Effector CD4-positive, alpha-beta T cell (primary cell): Measurements from ENCODE around the gene MCRS1.

Source experiments
- DNase-seq: peaks from one replicate; pipeline ENCODE4 v3.0.0-alpha.2; 2020

Gene MCRS1

DNA sequence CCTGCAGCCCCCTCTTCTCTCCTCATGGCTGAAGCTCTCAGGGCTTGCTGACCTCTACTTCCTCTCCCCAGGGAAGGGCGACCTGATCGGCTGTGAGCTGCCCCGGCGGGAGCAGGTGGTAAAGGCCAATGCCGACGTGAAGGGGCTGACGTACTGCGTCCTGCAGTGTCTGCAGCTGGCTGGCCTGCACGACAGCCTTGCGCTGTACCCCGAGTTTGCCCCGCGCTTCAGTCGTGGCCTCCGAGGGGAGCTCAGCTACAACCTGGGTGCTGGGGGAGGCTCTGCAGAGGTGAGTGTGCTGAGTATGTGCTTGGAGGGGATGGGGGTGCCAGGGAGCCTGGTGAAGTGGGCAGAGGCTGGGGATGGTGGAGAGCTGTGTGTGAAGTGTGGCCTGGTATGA is 13.7 kb downstream of the MCRS1 start:
- no peak for DNase-seq

DNA sequence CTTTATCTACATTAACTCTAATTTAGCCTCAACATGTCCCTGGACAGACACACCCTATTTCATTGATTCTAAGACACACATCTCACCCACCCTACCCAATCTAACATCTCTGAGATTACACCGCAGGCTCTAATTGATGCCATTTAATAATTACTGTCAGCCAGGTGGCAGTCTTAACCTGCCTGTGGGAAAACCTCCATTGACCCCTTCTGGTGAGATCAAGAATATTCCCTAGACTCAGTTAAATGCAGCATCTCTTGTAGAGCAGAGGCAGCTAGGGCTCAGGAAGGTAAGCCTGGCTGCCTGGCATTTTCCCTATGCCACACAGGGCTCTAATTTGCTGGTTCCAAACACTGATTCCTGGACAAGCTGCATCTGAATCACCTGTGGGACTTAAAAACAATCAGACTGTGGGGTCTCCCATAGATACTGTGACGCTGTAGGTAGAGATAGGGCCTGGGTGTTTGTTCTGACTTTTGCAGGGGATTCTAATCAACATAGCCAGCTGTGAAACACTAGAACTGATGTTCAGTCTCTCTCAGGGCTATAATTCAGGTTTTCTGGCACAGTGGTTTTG is 14.3 kb downstream of the MCRS1 start:
- DNase-seq, result no peak

DNA sequence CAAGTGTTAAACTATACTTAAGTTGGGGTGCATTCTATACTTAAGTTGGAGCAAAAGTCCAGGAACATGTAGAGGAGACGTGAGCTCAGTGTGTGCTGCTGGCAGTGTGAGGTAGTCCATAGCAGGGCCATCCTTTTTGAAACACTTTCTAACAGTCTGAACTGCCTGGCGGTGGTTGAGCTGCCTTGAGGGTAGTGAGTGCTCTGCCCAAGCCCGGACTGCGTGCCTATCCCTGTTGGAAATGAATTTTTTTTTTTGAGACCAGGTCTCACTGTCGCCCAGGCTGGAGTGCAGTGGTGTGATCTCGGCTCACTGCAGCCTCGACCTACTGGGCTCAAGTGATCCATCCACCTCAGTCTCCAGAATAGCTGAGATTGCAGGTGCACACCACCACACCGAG is 15.0 kb downstream of the MCRS1 start:
- DNase-seq, result no peak

DNA sequence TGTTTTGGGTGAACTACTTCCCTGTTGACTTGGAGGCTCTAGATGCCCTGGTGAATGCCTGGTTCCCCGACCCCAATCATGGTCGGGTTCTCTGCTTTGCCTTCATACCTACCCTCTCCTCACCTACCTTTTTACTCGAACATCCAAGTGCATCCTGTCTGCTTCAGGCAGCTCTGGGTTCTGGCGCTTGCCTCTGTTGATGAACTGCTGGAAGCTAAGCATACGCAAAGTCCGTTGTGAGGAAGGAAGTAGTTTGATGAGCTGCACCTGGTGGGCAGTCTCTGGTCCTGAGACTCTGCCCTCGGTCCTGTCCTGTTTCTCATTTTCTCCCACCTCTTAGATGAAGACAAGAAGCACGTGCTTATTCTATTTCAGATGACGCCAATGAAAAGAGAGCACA is 15.5 kb downstream of the MCRS1 start:
- no peak for DNase-seq

DNA sequence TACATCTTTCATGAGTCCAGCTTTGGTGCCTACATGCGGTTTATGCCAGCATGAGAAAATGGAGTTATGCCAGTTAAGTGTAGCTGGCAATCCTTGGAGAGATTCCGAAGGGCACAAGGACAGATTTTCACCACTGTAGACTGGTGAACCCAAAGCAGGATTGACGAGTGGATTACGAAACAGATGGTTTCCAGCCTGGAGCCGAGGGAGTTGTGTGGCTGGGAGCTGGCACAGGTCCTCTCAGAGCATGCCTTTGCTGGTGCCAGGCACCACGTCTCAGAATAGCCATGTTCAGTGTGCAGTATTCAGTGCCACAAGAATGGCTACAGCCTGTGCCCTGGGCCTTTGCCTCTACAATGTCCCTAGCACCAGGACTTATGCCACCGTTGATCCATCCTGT is 15.9 kb downstream of the MCRS1 start:
- no peak for DNase-seq

DNA sequence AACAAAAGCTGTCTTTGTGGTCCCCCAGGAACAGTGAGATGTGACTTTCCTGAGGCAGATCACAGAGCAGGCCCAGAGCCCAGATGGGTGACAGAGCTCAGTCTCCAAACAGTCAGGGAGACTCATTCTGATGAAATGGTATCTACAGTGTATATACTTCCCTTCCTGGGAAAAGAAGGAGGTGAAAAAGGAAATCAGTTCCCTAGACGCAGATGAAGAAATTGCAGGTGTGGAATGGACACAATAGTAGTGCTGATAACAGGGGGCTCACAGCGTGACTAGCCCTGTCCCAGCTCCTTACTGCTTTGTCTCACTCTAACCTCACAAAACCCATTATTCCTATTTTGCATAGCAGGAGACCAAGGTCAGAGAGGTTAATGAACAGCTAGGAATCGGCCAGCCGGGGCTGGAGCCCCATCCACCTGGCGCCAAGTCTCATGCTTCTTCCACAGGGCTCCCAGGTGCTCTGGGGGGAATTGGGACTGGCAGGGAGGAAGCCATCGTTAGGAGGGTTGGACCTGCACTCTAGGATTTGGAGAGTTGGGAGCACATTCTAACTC is 17.2 kb downstream of the MCRS1 start:
- no peak for DNase-seq

DNA sequence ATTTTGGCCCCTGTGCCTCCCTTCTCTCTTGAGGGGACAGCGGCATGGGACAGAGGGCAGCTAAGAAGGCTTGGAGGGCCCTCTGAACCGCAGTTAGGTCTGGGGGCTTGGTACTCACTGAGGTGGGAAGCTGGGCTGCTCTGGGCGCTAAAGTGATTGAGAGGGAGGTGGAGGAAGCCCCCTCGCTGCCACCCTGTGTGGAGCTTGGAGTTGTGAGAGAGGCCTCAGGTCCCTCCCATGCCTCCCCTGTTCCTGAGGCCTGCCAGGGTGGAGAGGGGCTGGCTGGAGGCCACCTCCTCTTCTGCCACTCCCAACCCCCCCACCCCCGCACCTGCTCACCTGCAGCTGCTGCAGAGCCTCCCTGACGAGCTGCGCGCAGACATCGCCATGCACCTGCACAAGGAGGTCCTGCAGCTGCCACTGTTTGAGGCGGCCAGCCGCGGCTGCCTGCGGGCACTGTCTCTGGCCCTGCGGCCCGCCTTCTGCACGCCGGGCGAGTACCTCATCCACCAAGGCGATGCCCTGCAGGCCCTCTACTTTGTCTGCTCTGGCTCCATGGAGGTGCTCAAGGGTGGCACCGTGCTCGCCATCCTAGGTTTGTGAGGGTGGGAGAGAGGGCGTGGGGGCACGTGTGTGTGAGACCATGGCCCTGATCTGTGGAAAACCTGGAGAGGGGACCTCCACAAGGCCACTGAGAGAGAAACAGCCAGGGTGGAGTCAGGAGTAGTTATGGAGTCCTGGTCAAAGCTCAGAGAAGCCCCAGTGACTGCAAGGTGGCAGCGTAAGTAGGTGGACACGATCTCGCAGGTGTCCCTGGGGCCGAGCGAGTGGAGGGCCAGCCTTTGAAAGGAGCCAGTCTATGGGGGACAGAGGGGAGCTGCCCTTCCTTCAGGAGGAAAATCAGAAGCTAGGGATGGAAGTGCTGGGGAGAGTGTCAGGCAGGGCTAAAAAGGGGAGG is 17.9 kb downstream of the MCRS1 start:
- no peak for DNase-seq

DNA sequence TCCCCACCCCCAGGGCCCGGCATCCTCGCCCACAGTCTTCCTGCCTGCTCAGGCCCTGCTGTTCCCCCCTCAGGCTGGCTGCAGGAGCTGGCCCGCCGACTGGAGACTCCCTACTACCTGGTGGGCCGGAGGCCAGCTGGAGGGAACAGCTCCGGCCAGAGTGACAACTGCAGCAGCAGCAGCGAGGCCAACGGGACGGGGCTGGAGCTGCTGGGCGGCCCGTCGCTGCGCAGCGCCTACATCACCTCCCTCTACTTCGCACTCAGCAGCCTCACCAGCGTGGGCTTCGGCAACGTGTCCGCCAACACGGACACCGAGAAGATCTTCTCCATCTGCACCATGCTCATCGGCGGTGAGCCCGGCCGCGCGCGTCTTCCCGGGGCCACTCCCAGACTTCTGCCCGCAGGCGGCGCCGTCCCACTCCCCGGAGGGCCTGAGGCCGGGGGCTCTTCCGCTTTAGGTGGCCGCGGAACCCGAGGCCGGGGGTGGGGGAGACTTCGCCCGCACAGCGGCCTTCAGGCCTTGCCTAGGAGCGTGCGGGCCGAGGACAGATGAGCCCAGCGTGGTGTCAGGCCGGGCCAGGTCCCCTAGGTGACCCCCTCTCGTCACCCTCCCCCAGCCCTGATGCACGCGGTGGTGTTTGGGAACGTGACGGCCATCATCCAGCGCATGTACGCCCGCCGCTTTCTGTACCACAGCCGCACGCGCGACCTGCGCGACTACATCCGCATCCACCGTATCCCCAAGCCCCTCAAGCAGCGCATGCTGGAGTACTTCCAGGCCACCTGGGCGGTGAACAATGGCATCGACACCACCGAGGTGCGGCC is 18.9 kb downstream of the MCRS1 start:
- DNase-seq, result no peak

DNA sequence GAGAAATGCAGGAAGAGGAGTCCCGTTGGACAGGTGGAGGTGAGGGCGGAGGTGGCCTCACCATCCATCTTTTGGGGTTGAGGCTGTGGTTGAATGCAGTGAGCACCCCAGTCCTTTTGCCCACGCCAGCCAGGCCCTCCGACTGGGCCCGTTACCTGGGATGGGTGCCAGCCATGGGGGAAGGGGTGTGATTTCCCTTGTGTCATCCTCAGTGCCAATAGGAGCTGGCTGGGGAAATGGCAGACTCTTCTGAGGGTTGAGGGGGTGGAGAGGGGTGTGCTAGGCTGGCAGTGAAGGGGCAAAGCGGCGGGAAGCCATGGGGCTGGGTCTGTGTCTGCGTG is 19.5 kb downstream of the MCRS1 start:
- no peak for DNase-seq

DNA sequence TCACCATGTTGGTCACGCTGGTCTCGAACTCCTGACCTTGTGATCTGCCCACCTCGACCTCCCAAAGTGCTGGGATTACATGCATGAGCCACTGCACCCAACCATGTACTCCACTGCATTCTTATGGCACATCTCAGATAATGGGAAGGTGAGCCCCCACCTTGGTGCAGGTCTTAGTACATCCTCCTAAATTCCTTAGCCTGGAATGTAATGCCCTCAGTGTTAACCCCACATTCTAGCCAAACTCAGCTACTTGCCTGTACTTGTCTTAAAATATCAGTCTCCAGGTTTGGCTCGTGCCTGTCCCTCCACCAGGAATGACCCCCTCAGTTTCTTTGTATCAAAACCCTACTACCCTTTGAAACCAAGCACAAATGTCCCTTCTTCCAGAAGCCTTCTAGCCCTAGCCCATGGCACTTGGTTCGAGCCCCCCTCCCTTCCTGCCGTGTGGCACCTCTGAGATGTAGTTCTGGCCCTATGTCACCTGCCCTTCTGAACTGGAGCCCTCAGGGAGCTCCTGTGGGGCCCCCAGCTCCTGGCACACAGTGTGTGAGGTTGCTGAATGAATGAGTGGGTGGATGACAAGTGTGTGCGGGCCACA is 20.8 kb downstream of the MCRS1 start:
- DNase-seq, result no peak

DNA sequence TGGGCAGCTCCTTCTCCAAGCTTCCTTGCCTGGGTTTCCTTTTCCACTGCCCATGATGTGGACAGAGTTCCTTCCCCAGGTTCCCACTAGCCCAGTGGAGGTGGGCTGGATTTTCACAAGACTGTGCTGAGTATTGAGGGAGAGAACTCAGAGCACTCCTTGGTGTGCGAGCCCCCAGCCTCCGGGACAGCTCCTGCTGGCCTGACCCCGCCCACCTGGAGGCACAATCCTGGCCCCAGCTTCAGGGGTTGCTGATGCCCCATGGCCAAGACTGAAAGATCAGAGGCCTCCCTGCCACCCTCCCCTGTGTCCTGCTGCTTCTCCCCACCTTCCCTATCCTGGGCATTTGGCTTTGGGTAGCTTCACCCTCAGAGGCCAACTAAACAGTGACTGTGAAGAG is 21.5 kb downstream of the MCRS1 start:
- DNase-seq, result no peak

DNA sequence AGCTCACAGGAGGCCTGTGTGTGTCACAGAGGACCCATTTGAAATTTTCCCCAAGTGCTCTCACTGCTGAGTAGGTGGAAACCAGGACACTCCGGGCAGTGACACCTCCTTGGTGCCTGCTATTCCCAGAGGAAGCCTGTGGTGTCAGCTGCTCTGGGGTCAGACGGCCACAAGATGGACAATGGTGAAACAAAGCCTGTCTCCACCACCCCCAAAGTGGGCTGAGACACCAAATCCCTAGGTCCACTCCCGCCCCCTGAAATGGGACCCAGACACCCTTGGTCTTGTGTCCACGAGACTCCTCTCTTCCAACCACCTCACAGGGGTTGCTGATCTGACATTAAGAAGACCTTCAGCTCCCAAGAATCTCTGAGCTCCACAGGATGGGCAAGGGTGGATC is 22.1 kb downstream of the MCRS1 start:
- no peak for DNase-seq

DNA sequence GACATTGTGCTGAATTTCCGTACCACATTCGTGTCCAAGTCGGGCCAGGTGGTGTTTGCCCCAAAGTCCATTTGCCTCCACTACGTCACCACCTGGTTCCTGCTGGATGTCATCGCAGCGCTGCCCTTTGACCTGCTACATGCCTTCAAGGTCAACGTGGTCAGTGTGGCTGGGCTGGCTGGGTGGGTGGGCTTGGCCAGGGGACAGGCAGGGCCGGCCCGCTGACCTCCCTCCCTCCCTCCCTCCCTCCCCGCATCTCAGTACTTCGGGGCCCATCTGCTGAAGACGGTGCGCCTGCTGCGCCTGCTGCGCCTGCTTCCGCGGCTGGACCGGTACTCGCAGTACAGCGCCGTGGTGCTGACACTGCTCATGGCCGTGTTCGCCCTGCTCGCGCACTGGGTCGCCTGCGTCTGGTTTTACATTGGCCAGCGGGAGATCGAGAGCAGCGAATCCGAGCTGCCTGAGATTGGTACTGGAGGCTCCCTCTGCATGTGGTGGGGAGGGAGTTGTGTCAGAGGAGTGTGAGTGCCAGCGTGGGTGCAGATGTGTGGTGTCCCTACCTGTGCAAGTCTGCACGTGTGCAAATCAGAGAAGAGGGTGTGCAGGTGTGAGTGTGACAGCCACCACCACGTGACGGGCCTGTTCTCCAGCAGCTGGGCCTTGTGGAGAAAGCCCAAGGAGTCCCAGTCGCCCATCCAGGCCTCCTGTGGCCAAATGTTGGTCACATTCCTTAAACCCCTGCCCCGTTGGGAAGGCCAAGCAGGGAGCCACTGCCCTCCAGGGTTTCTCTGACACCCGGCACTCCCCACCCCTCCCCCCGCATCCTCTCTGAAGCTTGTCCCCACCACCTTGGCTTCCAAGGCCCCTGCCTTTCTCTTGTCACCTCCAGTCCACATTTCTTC is 23.8 kb downstream of the MCRS1 start:
- DNase-seq, result no peak

DNA sequence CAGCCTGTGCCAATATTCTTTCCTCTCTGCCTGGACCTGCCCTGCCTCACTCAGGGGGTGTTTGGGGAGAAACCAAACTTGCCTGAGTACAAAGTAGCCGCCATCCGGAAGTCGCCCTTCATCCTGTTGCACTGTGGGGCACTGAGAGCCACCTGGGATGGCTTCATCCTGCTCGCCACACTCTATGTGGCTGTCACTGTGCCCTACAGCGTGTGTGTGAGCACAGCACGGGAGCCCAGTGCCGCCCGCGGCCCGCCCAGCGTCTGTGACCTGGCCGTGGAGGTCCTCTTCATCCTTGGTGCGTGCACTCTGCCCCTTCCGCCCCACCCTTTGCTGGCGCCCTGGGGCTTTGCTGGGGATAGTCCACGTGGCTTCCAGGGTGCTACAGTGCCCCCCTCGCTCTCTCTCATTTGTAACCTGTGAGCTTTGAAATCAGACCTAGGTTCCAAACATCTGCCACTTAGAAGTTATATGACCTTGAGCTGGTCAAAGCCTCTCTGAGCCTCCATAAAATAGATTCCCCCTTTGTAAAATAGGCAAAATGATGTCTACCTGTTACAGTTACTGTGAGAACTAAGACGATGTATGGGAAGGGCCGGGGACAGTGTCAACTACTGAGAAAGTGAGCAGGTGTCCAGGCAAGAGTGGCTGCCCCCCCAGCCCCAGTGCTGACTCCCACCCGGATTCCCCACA is 24.6 kb downstream of the MCRS1 start:
- no peak for DNase-seq

DNA sequence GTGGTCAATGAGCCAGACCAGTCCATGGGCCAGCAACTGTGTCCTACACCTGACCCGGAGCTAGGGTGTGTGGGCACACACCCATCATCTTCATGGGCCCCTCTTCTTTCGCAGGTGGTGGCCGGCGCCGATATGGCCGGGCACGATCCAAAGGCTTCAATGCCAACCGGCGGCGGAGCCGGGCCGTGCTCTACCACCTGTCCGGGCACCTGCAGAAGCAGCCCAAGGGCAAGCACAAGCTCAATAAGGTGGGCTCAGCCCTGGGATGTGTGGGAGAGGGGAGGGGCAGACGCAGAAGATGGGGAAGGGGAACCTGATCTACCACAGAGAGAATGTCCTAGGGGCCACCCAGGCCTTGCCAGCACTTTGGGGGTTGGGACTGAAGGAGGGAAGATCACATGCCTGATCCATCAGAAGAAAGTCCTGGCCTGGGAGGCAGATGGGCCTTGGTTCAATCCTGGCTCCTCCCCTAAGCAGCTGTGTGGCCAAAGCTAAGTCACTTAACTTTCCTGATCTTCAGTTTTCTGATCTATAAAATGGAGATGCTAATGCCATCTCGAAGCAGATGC is 25.3 kb downstream of the MCRS1 start:
- DNase-seq, result no peak

DNA sequence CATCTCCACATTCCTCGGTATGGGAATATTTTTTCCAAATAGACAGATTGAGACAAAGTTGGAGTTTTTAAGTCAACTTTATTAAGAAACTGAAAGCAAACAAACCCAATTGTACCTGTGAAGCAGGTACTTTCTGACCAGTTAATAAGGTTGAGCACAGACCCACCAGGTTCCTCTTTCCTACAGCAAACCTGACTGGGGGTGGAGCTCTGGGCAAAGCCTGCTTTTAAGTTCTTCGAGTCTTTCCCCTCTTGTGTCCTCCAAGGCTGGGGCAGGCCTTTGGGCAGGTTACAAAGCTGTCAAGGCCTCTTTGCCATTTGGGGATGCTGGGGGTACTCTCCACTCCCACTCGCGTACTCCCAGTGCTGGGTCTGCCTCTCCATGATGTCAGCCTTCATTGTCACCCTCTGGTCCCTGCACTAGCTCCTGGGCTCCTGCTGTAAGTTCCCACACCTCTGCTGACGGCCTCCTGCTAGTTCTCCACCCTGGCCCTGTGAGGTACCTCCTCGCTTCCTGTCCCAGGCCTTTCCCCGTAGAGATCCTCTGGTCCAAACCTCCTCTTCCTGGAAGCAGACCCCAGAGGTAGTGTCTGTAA is 25.9 kb downstream of the MCRS1 start:
- no peak for DNase-seq

DNA sequence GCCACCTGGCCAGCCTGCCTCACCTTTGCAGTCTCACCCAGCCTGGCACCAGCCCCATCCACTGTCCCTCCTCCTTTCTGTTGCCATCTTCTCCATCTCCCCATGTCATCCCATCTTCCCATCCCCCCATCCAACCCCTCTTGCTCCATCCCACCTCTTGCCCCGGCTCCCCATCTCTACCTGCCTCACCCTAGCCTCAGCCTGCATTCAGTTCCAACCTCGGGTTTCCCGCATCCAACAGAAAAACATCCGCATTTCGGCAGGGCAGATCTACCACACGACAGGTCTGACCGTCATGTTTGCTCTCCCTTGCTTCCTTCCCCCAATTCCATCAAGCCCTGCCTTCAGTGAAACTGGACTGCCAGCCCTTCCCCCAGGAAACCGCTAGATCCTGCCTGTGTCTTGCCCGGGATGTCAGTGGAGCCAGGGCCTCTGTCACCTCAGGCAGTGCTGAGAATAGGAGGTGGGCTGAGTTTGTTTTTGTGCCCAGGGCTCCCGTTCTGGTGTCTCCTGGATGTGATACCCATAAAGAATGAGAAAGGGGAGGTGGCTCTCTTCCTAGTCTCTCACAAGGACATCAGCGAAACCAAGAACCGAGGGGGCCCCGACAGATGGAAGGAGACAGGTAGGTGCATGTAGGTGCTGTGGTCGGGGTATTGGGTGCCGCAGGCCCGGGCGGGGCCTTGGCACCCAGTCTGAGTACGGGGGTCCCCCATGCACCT is 26.6 kb downstream of the MCRS1 start:
- DNase-seq, result no peak

DNA sequence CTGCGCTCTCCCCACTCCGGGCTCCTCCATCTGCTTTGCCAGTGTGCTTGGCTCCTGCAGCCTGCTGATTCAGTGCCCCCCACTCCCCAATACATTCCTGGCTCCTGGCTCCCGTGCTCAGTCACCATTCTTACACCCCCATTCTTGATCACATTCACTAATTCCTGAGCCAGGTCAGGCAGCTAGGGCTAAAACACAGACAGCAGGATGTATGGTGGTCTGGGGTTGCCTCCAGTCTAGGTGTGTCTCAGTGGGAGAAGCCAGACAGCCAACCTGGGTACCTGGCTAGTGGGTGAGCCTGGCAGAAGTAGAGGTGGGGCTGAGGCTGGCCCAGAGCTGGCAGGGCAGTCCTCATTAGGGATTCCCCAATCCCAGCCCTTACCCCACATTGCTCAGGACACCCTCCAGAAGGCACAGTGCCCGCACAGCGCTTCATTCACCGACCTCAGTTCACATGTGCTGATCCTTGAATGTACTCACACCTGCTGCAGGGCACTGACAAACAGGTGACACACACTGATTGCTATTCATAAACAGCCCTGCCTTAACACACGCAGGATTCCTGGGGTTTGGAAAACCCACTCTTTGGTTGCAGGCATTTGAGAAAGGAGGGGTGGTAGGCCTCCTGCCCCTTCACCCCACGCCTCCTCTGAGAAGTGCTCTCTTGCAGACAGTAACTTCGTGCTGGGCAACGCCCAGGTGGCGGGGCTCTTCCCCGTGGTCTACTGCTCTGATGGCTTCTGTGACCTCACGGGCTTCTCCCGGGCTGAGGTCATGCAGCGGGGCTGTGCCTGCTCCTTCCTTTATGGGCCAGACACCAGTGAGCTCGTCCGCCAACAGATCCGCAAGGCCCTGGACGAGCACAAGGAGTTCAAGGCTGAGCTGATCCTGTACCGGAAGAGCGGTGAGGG is 27.5 kb downstream of the MCRS1 start:
- DNase-seq, result no peak
